Progenitor cell of endocrine pancreas (in vitro differentiated cells): ENCODE results near the gene DUSP16. TPM values are rescaled to one million over a fixed set of nuclear protein-coding genes. Genes with fewer than 3 reads are reported as not detected.
"Not testable (repeated sequence)": the region's sequence is repeated elsewhere in the genome, so short reads cannot be mapped to it uniquely, and the experiment has no call there.

Experiments
- DNase-seq: peaks from one replicate; pipeline ENCODE4 v3.0.0; 2021; ENCODE audit warnings: low spot score; ENCODE audit not compliant: unreplicated experiment
- H3K27ac Mint-ChIP-seq: 2 replicates; pipeline ENCODE4 v1.8.0; 2021; ENCODE audit warnings: mild to moderate bottlenecking, moderate library complexity, mixed read lengths
- H3K27me3 Mint-ChIP-seq: 2 replicates; pipeline ENCODE4 v1.8.0; 2021; ENCODE audit warnings: mixed read lengths
- H3K36me3 Mint-ChIP-seq: 2 replicates; pipeline ENCODE4 v1.8.0; 2022; ENCODE audit warnings: mixed read lengths; ENCODE audit not compliant: insufficient read depth
- H3K4me1 Mint-ChIP-seq: 2 replicates; pipeline ENCODE4 v1.8.0; 2021; ENCODE audit warnings: low read depth, mixed read lengths
- H3K4me3 Mint-ChIP-seq: 2 replicates; pipeline ENCODE4 v1.8.0; 2021; ENCODE audit warnings: low read depth, mild to moderate bottlenecking, moderate library complexity, mixed read lengths
- H3K9me3 Mint-ChIP-seq: 2 replicates; pipeline ENCODE4 v1.8.0; 2021; ENCODE audit warnings: low read depth, mixed read lengths
- total RNA-seq: library from RNA; stranded (reverse); gene quantifications from 2 replicates; pipeline ENCODE4 v1.2.1, GENCODE V29; 2021
- TF ChIP-seq, protein P1 (sequence below): fragments of 200-600 bp; sonication (generic); IDR thresholded peaks from one replicate; pipeline ENCODE4 v1.5.0; 2021; ENCODE audit warnings: antibody characterized with exemption, mild to moderate bottlenecking; ENCODE audit not compliant: unreplicated experiment

The DUSP16 gene
- total RNA-seq, 1 donor from 2014 or later, result 67.5 TPM

DNA sequence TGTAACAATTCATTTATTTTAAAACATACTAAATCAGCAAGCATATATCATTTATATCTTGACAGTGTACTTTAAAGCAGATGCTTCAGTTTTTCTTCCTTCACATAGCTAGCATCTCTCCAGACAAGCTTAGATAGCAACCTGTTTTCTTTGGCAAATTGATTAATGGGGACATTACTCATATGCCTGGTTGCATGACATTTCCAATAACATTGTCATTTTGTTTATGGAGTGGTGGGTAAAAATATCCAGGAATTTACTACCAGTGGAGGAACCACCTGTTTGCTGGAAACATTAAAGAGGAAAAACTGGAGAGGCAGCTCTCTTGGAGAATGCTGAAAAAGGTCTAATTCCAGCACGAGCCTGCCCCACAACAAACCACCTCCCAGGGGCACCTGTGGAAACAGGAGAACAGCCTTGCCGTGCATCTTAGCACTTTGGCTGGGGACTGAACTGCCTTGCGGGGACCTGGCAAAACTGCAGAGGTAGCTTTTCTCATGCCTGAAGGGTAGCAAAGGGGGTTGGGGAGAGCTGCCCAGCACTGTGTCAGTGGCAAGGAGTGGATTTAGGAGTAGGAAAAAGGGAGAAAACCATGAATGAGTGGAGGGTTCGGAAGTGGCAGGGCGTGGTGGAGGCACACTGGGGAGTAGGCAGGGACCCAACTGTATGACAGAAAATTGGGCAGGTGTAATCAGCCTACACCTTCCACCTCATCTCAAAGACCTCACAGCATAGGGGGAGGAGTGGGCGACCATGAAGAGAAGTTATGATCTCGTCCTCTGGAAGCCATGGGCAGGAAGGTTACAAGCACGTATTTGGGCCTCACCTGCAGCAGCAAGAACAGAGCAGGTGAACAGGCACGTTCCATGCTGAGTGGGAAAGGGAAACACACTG lies 37.3 kb upstream of the DUSP16 start:
- TF ChIP-seq, protein P1, sequence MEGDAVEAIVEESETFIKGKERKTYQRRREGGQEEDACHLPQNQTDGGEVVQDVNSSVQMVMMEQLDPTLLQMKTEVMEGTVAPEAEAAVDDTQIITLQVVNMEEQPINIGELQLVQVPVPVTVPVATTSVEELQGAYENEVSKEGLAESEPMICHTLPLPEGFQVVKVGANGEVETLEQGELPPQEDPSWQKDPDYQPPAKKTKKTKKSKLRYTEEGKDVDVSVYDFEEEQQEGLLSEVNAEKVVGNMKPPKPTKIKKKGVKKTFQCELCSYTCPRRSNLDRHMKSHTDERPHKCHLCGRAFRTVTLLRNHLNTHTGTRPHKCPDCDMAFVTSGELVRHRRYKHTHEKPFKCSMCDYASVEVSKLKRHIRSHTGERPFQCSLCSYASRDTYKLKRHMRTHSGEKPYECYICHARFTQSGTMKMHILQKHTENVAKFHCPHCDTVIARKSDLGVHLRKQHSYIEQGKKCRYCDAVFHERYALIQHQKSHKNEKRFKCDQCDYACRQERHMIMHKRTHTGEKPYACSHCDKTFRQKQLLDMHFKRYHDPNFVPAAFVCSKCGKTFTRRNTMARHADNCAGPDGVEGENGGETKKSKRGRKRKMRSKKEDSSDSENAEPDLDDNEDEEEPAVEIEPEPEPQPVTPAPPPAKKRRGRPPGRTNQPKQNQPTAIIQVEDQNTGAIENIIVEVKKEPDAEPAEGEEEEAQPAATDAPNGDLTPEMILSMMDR, result no peak
- H3K4me3 Mint-ChIP-seq, result no peak overlapping the region
- peaks cover 2% of the 10 kb centered on the region for H3K27me3 Mint-ChIP-seq
- no peaks in the 10 kb centered on the region for H3K4me1 Mint-ChIP-seq
- DNase-seq, result no peak
- no peak overlapping the region for H3K27ac Mint-ChIP-seq
- H3K36me3 Mint-ChIP-seq, result no peaks in the 10 kb centered on the region
- no peaks in the 10 kb centered on the region for H3K9me3 Mint-ChIP-seq

DNA sequence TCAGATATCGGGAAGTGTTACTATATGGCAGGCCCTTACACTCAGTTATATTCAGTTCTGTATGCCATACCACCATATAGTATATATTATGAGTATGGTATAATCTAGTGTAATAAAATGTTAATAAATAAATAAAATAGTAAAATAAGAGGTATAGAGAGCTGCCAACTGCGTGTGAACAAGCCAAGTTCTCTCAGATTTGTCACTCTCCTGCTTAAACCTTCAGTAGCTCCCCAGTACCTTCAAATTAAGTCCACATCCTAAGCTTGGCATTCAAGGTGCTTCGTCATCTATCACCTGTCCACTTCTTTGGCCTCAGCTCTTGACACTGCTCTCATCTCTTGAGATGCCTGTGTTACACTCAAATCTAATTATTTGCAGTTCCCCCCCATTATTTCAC lies 36.2 kb upstream of the DUSP16 start:
- Mint-ChIP-seq H3K9me3 (no peaks in the 10 kb centered on the region), H3K4me3 (no peak overlapping the region), H3K4me1 (no peaks in the 10 kb centered on the region), H3K27me3 (peaks cover 2% of the 10 kb centered on the region), H3K36me3 (no peaks in the 10 kb centered on the region), H3K27ac (no peak overlapping the region)
- TF ChIP-seq, protein P1, result no peak
- no peak for DNase-seq

DNA sequence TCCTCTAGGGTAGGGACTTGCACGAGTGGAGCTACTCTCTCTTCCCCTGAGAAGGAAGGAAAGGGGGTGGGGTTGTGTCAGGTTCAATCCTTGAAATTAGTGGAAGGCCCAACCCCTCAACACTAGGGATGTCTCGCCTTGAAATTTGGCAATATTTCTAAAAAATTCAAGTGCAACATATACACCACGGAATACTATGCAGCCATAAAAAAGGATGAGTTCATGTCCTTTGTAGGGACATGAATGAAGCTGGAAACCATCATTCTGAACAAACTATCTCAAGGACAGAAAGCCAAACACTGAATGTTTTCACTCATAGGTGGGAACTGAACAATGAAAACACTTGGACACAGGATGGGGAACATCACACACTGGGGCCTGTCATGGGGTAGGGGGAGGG lies 33.9 kb upstream of the DUSP16 start:
- not testable (repeated sequence) for H3K36me3 Mint-ChIP-seq, H3K27me3 Mint-ChIP-seq, DNase-seq, H3K4me3 Mint-ChIP-seq, H3K9me3 Mint-ChIP-seq, H3K4me1 Mint-ChIP-seq, H3K27ac Mint-ChIP-seq

DNA sequence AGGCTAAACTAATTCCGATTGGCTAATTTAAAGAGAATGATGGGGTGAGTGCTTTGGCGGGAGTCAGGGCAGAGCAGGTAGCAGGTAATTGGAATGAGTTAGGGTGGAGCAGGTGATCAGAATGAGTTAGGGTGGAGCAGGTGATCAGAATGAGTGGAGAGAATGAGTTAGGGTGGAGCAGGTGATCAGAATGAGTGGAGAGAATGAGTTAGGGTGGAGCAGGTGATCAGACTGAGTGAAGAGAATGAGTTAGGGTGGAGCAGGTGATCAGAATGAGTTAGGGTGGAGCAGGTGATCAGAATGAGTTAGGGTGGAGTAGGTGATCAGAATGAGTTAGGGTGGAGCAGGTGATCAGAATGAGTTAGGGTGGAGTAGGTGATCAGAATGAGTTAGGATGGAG lies 33.3 kb upstream of the DUSP16 start:
- not testable (repeated sequence) for DNase-seq, H3K36me3 Mint-ChIP-seq, H3K4me3 Mint-ChIP-seq, H3K9me3 Mint-ChIP-seq, H3K27ac Mint-ChIP-seq, H3K27me3 Mint-ChIP-seq, H3K4me1 Mint-ChIP-seq

DNA sequence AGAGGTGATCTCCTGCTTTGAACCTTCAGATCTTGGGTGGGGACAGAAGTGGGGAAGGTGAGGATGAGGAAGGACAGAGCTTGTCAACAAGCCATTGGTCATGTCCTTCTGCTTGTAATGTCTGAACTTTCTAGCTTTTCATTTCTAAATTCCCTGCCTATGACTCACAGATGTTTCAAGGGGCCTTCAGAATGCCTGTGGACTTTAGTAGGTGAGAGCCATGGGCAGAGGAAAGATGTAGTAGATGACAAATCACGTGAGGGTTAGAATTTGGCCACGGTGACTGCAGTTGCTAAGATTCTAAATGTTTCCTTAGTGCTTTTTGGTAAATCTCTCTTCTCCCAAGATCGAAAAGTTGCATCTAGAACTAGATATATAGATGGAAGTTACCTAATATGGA lies 30.3 kb upstream of the DUSP16 start:
- Mint-ChIP-seq H3K4me1 (peaks cover 1% of the 10 kb centered on the region), H3K9me3 (no peaks in the 10 kb centered on the region), H3K4me3 (no peak overlapping the region), H3K27ac (no peak overlapping the region), H3K27me3 (peaks cover 5% of the 10 kb centered on the region), H3K36me3 (no peaks in the 10 kb centered on the region)
- TF ChIP-seq, protein P1, result no peak
- no peak for DNase-seq

DNA sequence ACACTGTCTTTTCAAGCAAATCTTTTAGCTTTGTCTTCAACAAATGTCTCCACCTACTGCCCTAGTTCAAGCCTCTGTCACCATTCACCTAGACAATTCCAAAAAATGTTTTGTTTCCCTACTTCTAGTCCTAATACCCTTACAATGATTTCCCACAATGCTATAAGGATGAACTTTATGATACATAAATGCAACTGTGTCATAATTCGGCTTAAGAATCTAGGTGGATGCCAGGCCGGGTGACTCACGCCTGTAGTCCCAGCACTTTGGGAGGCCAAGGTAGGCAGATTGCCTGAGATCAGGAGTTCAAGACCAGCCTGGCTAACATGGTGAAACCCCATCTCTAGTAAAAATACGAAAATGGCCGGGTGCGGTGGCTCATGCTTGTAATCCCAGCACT lies 28.3 kb upstream of the DUSP16 start:
- peaks cover 5% of the 10 kb centered on the region for H3K4me1 Mint-ChIP-seq
- TF ChIP-seq, protein P1, result no peak
- no peaks in the 10 kb centered on the region for H3K36me3 Mint-ChIP-seq
- H3K27ac Mint-ChIP-seq, result no peak overlapping the region
- H3K27me3 Mint-ChIP-seq, result peaks cover 5% of the 10 kb centered on the region
- H3K4me3 Mint-ChIP-seq, result no peak overlapping the region
- no peak for DNase-seq
- no peaks in the 10 kb centered on the region for H3K9me3 Mint-ChIP-seq

DNA sequence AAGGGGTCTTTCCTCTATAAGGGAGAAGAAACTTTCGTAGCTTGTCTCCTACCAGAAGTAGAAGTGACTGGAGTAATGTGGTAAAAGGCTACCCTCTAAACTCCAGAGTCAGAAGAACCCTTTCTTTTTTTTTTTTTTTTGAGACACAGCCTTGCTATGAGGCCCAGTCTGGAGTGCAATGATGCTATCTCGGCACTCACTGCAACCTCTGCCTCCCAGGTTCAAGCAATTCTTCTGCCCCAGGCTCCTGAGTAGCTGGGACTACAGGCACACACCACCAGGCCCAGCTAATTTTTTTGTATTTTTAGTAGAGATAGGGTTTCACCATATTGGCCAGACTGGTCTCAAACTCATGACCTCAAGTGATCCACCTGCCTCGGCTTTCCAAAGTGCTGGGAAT lies 25.8 kb upstream of the DUSP16 start:
- H3K36me3 Mint-ChIP-seq, H3K27me3 Mint-ChIP-seq, H3K27ac Mint-ChIP-seq, H3K9me3 Mint-ChIP-seq, H3K4me3 Mint-ChIP-seq, DNase-seq: not testable (repeated sequence)
- H3K4me1 Mint-ChIP-seq, result peaks cover 11% of the 10 kb centered on the region
